Fibroblast of pulmonary artery (primary cell): Measurements from ENCODE around the gene VPS52.

Source experiments
- DNase-seq: peaks from one replicate; pipeline ENCODE4 v3.0.0-alpha.2; 2010; ENCODE audit warnings: low read depth
- H3K4me3 ChIP-seq: replicated peaks from 2 replicates; pipeline ENCODE4 v1.5.1; 2011; ENCODE audit warnings: low read depth, mild to moderate bottlenecking, control low read depth, low read length, moderate library complexity
- TF ChIP-seq, protein P1 (sequence below): IDR thresholded peaks from 2 replicates; pipeline ENCODE4 v1.5.1; 2011; ENCODE audit warnings: mild to moderate bottlenecking, control low read depth, low read length, inconsistent platforms; ENCODE audit errors: missing control alignments

The VPS52 gene

DNA sequence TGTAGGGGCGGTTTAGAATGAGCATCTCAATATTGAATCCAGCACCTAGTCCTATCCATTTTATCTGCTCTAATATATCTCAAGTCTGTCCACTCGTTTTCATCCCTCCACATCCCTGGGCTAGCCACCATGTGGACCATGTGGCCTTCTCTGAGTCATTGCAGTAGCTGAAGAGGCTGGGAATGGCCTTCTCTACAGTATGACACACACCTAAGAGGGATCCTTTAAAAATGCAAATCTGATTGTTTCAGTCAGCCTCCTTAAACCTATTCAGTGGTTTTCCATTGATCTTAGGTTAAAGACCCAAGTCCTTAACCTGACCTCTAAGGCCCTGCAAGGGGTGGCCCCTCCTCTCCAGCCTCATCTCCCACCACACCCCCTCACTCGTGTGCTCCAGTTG lies 54.0 kb downstream of the VPS52 start:
- no peak for DNase-seq
- no peak overlapping the region for H3K4me3 ChIP-seq
- TF ChIP-seq, protein P1, sequence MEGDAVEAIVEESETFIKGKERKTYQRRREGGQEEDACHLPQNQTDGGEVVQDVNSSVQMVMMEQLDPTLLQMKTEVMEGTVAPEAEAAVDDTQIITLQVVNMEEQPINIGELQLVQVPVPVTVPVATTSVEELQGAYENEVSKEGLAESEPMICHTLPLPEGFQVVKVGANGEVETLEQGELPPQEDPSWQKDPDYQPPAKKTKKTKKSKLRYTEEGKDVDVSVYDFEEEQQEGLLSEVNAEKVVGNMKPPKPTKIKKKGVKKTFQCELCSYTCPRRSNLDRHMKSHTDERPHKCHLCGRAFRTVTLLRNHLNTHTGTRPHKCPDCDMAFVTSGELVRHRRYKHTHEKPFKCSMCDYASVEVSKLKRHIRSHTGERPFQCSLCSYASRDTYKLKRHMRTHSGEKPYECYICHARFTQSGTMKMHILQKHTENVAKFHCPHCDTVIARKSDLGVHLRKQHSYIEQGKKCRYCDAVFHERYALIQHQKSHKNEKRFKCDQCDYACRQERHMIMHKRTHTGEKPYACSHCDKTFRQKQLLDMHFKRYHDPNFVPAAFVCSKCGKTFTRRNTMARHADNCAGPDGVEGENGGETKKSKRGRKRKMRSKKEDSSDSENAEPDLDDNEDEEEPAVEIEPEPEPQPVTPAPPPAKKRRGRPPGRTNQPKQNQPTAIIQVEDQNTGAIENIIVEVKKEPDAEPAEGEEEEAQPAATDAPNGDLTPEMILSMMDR = no peak

GRCh38 chr6:33217246-33217645 lies 54.4 kb downstream of the VPS52 start:
- TF ChIP-seq, protein P1 = no peak
- no peak overlapping the region for H3K4me3 ChIP-seq
- no peak for DNase-seq

DNA sequence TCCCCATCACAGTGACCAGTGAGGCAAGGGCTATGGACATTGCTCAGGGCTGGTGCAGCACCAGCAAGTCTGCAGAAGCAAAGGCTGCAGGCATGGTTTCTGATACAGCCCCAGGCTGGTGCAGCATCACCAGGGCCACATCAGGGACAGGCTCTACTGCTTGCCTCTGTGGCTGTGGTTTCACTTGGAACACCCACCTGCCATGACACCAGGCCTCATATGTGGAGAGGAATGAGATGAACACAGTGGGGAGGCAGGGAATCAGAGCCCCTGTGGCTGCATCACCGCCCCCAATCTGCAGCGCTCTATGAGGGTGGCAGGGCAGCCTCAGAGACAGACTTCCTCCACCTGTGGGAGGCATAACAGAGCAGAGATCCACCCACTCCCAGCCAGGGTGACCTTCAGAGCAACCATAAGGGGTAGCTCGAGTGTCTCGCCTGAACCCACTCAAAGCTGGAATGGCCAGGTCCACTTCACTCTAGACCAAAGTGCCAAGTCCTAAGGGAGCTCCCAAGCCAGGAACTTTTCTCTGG lies 55.5 kb downstream of the VPS52 start:
- DNase-seq = no peak
- TF ChIP-seq, protein P1 = no peak
- H3K4me3 ChIP-seq = no peak overlapping the region

GRCh38 chr6:33215271-33216116 lies 56.2 kb downstream of the VPS52 start:
- no peak for DNase-seq
- H3K4me3 ChIP-seq = no peak overlapping the region
- TF ChIP-seq, protein P1 = no peak

DNA sequence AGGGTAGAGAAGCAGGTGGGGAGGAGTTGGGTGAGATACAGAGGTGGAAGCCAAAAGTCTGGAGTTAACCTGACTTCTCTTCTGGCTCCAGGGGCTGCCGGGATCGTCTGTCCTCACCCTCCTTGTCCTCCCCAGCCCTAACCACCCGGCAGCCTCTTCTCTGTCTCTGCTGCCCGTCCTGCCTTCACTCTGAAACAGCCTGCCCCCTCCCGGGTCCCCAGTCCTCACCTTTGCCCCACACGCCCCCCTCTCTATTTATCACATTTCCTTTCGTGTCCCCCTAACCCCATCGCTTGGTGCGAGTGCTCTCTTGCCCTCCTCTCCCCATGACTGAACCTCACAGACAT lies 57.7 kb downstream of the VPS52 start:
- no peak for DNase-seq
- peak overlapping the region; percentile 60 for H3K4me3 ChIP-seq
- TF ChIP-seq, protein P1 = no peak

DNA sequence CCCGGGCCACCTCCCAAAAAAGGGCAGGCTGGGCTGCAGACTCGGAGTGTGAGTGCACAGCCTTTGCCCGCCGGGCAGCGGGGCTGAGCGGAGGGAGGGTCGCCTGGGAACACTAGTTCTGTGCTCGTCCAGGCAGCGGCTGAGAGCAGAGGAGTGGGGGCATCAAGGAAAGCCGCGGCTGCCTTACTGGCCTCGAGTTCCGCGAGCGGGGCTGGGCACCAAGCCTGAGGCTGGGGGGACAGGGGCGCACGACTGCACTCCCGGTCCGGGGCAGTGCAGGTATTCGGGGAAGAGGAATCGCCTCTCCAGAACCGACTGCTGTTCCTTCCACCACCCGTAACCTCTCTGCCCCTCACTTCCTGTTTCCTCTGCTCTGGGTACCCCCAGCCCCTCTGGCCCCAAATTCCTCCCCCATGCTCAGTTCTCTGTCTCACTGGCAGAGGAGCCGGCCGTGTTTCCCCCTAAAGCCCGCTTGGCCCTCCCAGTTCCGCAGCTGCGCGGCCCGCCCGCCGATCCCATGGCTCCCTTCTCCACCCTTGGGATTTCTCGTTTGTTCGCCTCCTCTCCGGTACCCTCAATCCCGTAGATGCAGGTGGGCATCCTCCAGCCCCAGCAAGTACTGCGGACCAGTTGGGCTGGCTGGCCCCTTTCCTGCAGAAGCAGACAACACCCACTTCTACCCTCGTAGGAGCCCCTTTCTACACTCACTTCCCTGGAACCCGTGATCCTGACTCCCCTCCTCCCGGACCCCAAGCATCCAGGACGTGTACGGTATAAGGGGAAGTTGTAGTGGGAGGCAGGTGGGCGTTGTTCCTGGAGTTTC lies 58.3 kb downstream of the VPS52 start:
- H3K4me3 ChIP-seq = peak overlapping the region; percentile 60
- DNase-seq = peak; percentile 24
- TF ChIP-seq, protein P1 = no peak
